HepG2 (cell line): Measurements from ENCODE around the gene TRERF1. TPM values are rescaled to one million over a fixed set of nuclear protein-coding genes. Genes with fewer than 3 reads are reported as not detected.

Experiments
- HCFC1 ChIP-seq: fragments of 150-350 bp; IDR thresholded peaks from 2 replicates; pipeline ENCODE4 v1.6.1; 2014; ENCODE audit warnings: low read depth, low read length
- KDM6A ChIP-seq: IDR thresholded peaks from 2 replicates; pipeline ENCODE4 v1.6.1; 2016; ENCODE audit warnings: low read depth
- LRRFIP1 ChIP-seq: sonication (generic); formaldehyde crosslinking; conservative IDR thresholded peaks from 2 replicates; pipeline ENCODE4 v1.4.0; 2020; ENCODE audit warnings: missing genetic modification reagents
- POGZ ChIP-seq: sonication (generic); formaldehyde crosslinking; IDR thresholded peaks from 2 replicates; pipeline ENCODE4 v1.4.0; 2020; ENCODE audit warnings: mild to moderate bottlenecking, missing genetic modification reagents
- SMC3 ChIP-seq: IDR thresholded peaks from 2 replicates; pipeline ENCODE4 v1.6.1; 2011; ENCODE audit warnings: low read length, improper control_type of control experiment
- ZBTB14 ChIP-seq: sonication (generic); formaldehyde crosslinking; IDR thresholded peaks from 2 replicates; pipeline ENCODE4 v1.4.0; 2020; ENCODE audit warnings: missing genetic modification reagents
- ZNF232 ChIP-seq: sonication (generic); formaldehyde crosslinking; IDR thresholded peaks from 2 replicates; pipeline ENCODE4 v1.4.0; 2020; ENCODE audit warnings: missing genetic modification reagents, borderline replicate concordance
- ZNF343 ChIP-seq: sonication (generic); formaldehyde crosslinking; IDR thresholded peaks from 2 replicates; pipeline ENCODE4 v1.4.0; 2020; ENCODE audit warnings: mild to moderate bottlenecking, missing genetic modification reagents
- ZNF460 ChIP-seq: sonication (generic); formaldehyde crosslinking; IDR thresholded peaks from 2 replicates; pipeline ENCODE4 v1.5.1; 2020; ENCODE audit warnings: missing genetic modification reagents, mild to moderate bottlenecking, borderline replicate concordance
- ZNF562 ChIP-seq: sonication (generic); formaldehyde crosslinking; IDR thresholded peaks from 2 replicates; pipeline ENCODE4 v1.8.0; 2022; ENCODE audit warnings: missing genetic modification reagents, borderline replicate concordance
- ZNF567 ChIP-seq: sonication (generic); formaldehyde crosslinking; IDR thresholded peaks from 2 replicates; pipeline ENCODE4 v1.8.1; 2023; ENCODE audit warnings: mild to moderate bottlenecking, missing genetic modification reagents, borderline replicate concordance
- ZNF589 ChIP-seq: sonication (generic); formaldehyde crosslinking; conservative IDR thresholded peaks from 2 replicates; pipeline ENCODE4 v1.8.0; 2022; ENCODE audit warnings: mild to moderate bottlenecking, moderate library complexity, missing genetic modification reagents
- ZNF766 ChIP-seq: sonication (generic); formaldehyde crosslinking; IDR thresholded peaks from 2 replicates; pipeline ENCODE4 v1.5.0; 2020; ENCODE audit warnings: missing genetic modification reagents, borderline replicate concordance
- polyA plus RNA-seq, 8 experiments: library from polyadenylated mRNA; depleted of rRNA in 3 of 8; stranded (reverse) in 7 of 8; unstranded in 1 of 8; fragments of >200 nt; fragmentation: Illumina TruSeq in 4 of 8; extraction: Trizol in 4 of 8; gene quantifications; 2 replicates each; pipeline versions ENCODE4 v1.2.1 to v1.2.3, GENCODE V29; 2011 to 2016; ENCODE audit warnings: low read depth in 4 of 8, missing spikeins in 1 of 8, mixed read lengths in 1 of 8; ENCODE audit not compliant: insufficient read depth in 1 of 8
- total RNA-seq, 5 experiments: library from RNA; depleted of rRNA; stranded (reverse); fragments of >200 nt; fragmentation: Illumina TruSeq; extraction: Trizol; gene quantifications; 2 replicates each; pipeline ENCODE4 v1.2.3, GENCODE V29; 2016; ENCODE audit warnings: low read depth in 1 of 5
- TF ChIP-seq, protein P1 (sequence below): sonication (generic); formaldehyde crosslinking; IDR thresholded peaks from 2 replicates; pipeline ENCODE4 v1.5.1; 2020; ENCODE audit warnings: mild to moderate bottlenecking, missing genetic modification reagents, borderline replicate concordance
- TF ChIP-seq, protein P2 (sequence below), 2 experiments: sonication (generic) in 1 of 2; formaldehyde crosslinking in 1 of 2; IDR thresholded peaks; 2 replicates each; pipeline versions ENCODE4 v1.4.0 to v1.6.1; 2018 to 2020; ENCODE audit warnings: missing genetic modification reagents in 2 of 2, borderline replicate concordance in 1 of 2, low read depth in 1 of 2, mild to moderate bottlenecking in 1 of 2, missing biosample characterization in 1 of 2
- TF ChIP-seq, protein P3 (sequence below): sonication (generic); formaldehyde crosslinking; IDR thresholded peaks from 2 replicates; pipeline ENCODE4 v1.4.0; 2020; ENCODE audit warnings: mild to moderate bottlenecking, missing genetic modification reagents

The TRERF1 gene
- total and polyA plus RNA-seq, 2 of the 13 experiments (the other 11 are each of a cell fraction or from before 2014, with no cell fraction given): 0.02 TPM; not detected in 1

DNA sequence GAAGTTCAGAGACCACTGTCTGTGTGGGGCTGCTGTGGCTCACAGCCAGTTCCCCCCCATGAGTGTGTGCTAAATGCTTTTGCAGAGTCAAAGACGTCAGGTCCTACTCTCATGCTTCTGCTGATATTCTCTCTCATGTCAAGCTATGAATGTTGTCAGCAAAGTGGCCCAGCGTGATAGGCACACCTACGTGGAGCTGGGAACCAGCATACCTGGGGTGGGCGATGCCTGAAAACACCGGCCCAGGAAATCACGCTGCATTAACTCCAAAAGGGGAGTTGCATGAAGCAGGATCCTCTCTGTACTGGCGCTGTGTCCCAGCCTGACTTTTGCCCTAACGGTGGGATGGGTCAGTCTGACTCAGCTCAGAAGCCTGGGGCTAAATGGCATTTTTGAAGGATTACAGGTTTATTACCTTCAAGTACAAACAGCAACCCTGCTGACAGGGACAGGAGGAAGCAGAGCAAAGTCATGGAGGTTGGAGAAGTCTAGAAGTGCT is 225.0 kb downstream of the TRERF1 start (continued):
- TF ChIP-seq, protein P1, sequence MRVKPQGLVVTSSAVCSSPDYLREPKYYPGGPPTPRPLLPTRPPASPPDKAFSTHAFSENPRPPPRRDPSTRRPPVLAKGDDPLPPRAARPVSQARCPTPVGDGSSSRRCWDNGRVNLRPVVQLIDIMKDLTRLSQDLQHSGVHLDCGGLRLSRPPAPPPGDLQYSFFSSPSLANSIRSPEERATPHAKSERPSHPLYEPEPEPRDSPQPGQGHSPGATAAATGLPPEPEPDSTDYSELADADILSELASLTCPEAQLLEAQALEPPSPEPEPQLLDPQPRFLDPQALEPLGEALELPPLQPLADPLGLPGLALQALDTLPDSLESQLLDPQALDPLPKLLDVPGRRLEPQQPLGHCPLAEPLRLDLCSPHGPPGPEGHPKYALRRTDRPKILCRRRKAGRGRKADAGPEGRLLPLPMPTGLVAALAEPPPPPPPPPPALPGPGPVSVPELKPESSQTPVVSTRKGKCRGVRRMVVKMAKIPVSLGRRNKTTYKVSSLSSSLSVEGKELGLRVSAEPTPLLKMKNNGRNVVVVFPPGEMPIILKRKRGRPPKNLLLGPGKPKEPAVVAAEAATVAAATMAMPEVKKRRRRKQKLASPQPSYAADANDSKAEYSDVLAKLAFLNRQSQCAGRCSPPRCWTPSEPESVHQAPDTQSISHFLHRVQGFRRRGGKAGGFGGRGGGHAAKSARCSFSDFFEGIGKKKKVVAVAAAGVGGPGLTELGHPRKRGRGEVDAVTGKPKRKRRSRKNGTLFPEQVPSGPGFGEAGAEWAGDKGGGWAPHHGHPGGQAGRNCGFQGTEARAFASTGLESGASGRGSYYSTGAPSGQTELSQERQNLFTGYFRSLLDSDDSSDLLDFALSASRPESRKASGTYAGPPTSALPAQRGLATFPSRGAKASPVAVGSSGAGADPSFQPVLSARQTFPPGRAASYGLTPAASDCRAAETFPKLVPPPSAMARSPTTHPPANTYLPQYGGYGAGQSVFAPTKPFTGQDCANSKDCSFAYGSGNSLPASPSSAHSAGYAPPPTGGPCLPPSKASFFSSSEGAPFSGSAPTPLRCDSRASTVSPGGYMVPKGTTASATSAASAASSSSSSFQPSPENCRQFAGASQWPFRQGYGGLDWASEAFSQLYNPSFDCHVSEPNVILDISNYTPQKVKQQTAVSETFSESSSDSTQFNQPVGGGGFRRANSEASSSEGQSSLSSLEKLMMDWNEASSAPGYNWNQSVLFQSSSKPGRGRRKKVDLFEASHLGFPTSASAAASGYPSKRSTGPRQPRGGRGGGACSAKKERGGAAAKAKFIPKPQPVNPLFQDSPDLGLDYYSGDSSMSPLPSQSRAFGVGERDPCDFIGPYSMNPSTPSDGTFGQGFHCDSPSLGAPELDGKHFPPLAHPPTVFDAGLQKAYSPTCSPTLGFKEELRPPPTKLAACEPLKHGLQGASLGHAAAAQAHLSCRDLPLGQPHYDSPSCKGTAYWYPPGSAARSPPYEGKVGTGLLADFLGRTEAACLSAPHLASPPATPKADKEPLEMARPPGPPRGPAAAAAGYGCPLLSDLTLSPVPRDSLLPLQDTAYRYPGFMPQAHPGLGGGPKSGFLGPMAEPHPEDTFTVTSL (CRISPR knock-in tag): peak; percentile 36; the same call in 1 of the 2 replicates
- TF ChIP-seq ZNF562 (CRISPR knock-in tag) (no peak), HCFC1 (no peak), ZNF232 (no peak), ZNF343 (CRISPR knock-in tag) (no peak), ZNF589 (CRISPR knock-in tag) (no peak), ZBTB14 (CRISPR knock-in tag) (no peak), LRRFIP1 (CRISPR knock-in tag) (no peak), POGZ (CRISPR knock-in tag) (no peak), KDM6A (CRISPR knock-in tag) (no peak), SMC3 (no peak), ZNF567 (CRISPR knock-in tag) (no peak), ZNF460 (CRISPR knock-in tag) (no peak), ZNF766 (no peak)
- TF ChIP-seq, protein P2, sequence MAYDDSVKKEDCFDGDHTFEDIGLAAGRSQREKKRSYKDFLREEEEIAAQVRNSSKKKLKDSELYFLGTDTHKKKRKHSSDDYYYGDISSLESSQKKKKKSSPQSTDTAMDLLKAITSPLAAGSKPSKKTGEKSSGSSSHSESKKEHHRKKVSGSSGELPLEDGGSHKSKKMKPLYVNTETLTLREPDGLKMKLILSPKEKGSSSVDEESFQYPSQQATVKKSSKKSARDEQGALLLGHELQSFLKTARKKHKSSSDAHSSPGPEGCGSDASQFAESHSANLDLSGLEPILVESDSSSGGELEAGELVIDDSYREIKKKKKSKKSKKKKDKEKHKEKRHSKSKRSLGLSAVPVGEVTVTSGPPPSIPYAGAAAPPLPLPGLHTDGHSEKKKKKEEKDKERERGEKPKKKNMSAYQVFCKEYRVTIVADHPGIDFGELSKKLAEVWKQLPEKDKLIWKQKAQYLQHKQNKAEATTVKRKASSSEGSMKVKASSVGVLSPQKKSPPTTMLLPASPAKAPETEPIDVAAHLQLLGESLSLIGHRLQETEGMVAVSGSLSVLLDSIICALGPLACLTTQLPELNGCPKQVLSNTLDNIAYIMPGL (CRISPR knock-in tag; IDR thresholded peaks at IDR 0.05; ENCODE audit: borderline replicate concordance in 1 of 2, low read depth in 1 of 2): no peak
- TF ChIP-seq, protein P3, sequence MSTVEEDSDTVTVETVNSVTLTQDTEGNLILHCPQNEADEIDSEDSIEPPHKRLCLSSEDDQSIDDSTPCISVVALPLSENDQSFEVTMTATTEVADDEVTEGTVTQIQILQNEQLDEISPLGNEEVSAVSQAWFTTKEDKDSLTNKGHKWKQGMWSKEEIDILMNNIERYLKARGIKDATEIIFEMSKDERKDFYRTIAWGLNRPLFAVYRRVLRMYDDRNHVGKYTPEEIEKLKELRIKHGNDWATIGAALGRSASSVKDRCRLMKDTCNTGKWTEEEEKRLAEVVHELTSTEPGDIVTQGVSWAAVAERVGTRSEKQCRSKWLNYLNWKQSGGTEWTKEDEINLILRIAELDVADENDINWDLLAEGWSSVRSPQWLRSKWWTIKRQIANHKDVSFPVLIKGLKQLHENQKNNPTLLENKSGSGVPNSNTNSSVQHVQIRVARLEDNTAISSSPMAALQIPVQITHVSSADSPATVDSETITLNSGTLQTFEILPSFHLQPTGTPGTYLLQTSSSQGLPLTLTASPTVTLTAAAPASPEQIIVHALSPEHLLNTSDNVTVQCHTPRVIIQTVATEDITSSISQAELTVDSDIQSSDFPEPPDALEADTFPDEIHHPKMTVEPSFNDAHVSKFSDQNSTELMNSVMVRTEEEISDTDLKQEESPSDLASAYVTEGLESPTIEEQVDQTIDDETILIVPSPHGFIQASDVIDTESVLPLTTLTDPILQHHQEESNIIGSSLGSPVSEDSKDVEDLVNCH (CRISPR knock-in tag): no peak
